ENCODE measurements around the gene ATRN. TPM values are rescaled to one million over a fixed set of nuclear protein-coding genes. Genes with fewer than 3 reads are reported as not detected.

ATRN gene
- total and polyA plus RNA-seq, 4 donors, result 8.4 to 104 (median 46.0) TPM

DNA sequence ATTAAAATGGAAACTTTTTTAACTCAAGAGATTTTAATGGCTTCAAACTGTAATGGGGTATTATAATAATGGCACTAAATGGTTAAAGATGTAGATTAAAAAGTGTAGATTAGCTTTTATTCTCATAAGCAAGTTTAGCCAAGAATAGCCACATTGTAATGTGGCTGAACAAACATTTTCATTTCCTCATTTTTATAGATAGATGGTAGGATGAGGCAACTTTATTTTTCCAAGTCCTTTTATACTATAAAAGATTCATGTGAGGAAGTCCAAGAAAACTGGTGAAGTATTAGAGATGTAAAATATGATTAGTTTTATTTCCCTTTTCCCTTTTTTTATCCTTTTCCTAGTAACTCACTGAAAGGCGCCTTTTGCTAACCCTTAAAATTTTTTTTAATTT, 88.8 kb downstream of the ATRN start (continued):
- TF ChIP-seq, protein P1, sequence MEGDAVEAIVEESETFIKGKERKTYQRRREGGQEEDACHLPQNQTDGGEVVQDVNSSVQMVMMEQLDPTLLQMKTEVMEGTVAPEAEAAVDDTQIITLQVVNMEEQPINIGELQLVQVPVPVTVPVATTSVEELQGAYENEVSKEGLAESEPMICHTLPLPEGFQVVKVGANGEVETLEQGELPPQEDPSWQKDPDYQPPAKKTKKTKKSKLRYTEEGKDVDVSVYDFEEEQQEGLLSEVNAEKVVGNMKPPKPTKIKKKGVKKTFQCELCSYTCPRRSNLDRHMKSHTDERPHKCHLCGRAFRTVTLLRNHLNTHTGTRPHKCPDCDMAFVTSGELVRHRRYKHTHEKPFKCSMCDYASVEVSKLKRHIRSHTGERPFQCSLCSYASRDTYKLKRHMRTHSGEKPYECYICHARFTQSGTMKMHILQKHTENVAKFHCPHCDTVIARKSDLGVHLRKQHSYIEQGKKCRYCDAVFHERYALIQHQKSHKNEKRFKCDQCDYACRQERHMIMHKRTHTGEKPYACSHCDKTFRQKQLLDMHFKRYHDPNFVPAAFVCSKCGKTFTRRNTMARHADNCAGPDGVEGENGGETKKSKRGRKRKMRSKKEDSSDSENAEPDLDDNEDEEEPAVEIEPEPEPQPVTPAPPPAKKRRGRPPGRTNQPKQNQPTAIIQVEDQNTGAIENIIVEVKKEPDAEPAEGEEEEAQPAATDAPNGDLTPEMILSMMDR (IDR thresholded peaks at IDR 0.05; ENCODE audit: low read depth, low read length, missing input control), result no peak
- TF ChIP-seq RAD21 (IDR thresholded peaks at IDR 0.05) (no peak), RXRA (IDR thresholded peaks at IDR 0.05) (no peak), TAF1 (conservative IDR thresholded peaks at IDR 0.05) (no peak), HNF4A (conservative IDR thresholded peaks at IDR 0.05) (no peak), EGR1 (IDR thresholded peaks at IDR 0.05; ENCODE audit: low read depth in 2 of 2) (no peak)

DNA sequence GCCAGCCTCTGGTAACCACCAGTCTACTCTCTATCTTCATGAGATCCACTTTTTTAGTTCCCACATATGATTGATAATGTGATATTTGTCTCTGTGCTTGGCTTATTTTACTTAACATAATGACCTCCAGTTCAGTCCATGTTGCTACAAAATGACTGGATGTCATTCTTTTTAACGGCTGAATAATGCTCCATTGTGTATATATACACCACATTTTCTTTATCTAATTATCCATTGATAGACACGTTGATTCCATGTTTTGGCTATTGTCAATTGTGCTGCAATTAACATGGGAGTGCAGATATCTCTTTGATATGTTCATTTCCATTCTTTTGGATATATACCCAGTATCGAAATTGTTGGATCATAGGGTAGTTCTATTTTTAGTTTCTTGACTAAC, 89.3 kb downstream of the ATRN start:
- H3K27me3 ChIP-seq (ENCODE audit: control insufficient read depth in 4 of 4, insufficient read depth in 4 of 4, low read length in 3 of 4), result no peaks in the 10 kb centered on the region
- no peak overlapping the region for H3K9ac ChIP-seq (ENCODE audit: low read depth in 1 of 2, low read length in 2 of 2)
- H3K9me3 ChIP-seq (ENCODE audit: control insufficient read depth in 4 of 4, low read length in 3 of 4), result no peaks in the 10 kb centered on the region
- peaks cover 2 to 29% (median 14%) of the 10 kb centered on the region in 4 donors for H3K4me1 ChIP-seq (ENCODE audit: control insufficient read depth in 4 of 4, insufficient read depth in 4 of 4, low read length in 3 of 4)
- TF ChIP-seq RAD21 (IDR thresholded peaks at IDR 0.05), result no peak
- TF ChIP-seq HNF4G (IDR thresholded peaks at IDR 0.05), result no peak
- TF ChIP-seq, protein P2, sequence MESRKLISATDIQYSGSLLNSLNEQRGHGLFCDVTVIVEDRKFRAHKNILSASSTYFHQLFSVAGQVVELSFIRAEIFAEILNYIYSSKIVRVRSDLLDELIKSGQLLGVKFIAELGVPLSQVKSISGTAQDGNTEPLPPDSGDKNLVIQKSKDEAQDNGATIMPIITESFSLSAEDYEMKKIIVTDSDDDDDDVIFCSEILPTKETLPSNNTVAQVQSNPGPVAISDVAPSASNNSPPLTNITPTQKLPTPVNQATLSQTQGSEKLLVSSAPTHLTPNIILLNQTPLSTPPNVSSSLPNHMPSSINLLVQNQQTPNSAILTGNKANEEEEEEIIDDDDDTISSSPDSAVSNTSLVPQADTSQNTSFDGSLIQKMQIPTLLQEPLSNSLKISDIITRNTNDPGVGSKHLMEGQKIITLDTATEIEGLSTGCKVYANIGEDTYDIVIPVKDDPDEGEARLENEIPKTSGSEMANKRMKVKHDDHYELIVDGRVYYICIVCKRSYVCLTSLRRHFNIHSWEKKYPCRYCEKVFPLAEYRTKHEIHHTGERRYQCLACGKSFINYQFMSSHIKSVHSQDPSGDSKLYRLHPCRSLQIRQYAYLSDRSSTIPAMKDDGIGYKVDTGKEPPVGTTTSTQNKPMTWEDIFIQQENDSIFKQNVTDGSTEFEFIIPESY (IDR thresholded peaks at IDR 0.05), result no peak
- no peak for TF ChIP-seq JUND (IDR thresholded peaks at IDR 0.05)
- TF ChIP-seq, protein P3, sequence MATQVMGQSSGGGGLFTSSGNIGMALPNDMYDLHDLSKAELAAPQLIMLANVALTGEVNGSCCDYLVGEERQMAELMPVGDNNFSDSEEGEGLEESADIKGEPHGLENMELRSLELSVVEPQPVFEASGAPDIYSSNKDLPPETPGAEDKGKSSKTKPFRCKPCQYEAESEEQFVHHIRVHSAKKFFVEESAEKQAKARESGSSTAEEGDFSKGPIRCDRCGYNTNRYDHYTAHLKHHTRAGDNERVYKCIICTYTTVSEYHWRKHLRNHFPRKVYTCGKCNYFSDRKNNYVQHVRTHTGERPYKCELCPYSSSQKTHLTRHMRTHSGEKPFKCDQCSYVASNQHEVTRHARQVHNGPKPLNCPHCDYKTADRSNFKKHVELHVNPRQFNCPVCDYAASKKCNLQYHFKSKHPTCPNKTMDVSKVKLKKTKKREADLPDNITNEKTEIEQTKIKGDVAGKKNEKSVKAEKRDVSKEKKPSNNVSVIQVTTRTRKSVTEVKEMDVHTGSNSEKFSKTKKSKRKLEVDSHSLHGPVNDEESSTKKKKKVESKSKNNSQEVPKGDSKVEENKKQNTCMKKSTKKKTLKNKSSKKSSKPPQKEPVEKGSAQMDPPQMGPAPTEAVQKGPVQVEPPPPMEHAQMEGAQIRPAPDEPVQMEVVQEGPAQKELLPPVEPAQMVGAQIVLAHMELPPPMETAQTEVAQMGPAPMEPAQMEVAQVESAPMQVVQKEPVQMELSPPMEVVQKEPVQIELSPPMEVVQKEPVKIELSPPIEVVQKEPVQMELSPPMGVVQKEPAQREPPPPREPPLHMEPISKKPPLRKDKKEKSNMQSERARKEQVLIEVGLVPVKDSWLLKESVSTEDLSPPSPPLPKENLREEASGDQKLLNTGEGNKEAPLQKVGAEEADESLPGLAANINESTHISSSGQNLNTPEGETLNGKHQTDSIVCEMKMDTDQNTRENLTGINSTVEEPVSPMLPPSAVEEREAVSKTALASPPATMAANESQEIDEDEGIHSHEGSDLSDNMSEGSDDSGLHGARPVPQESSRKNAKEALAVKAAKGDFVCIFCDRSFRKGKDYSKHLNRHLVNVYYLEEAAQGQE (IDR thresholded peaks at IDR 0.05), result no peak
- TF ChIP-seq SP1 (IDR thresholded peaks at IDR 0.05), result no peak
- no peak for TF ChIP-seq GABPA (IDR thresholded peaks at IDR 0.05 in 1 of 2, conservative IDR thresholded peaks at IDR 0.05 in 1 of 2)
- peaks cover 3 to 21% (median 12%) of the 10 kb centered on the region in 4 donors for H3K36me3 ChIP-seq (ENCODE audit: control insufficient read depth in 4 of 4, insufficient read depth in 3 of 4, low read depth in 1 of 4, low read length in 3 of 4)
- H3K4me3 ChIP-seq (ENCODE audit: low read depth in 1 of 3, low read length in 3 of 3), result no peak overlapping the region
- no peak for DNase-seq (ENCODE audit: low spot score)
- WGBS, result 97% methylated on average over 3 of the region's 3 CpGs
- H3K27ac ChIP-seq (ENCODE audit: low read depth in 1 of 2, low read length in 2 of 2), result no peak overlapping the region

DNA sequence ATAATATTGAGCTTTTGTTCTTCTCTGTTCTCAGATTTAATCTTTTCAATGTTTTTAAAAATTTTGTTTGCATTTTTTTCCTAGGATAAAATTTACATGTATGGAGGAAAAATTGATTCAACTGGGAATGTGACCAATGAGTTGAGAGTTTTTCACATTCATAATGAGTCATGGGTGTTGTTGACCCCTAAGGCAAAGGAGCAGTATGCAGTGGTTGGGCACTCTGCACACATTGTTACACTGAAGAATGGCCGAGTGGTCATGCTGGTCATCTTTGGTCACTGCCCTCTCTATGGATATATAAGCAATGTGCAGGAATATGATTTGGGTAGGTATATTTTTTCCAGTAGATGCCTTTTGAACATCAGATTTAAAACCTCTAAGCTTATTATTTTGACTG, 89.8 kb downstream of the ATRN start:
- H3K4me3 ChIP-seq (ENCODE audit: low read depth in 1 of 3, low read length in 3 of 3), result no peak overlapping the region
- no peak overlapping the region for H3K27ac ChIP-seq (ENCODE audit: low read depth in 1 of 2, low read length in 2 of 2)
- no peak for DNase-seq (ENCODE audit: low spot score)
- no peak overlapping the region for H3K9ac ChIP-seq (ENCODE audit: low read depth in 1 of 2, low read length in 2 of 2)
- H3K36me3 ChIP-seq (ENCODE audit: control insufficient read depth in 4 of 4, insufficient read depth in 3 of 4, low read depth in 1 of 4, low read length in 3 of 4), result peaks cover 3 to 23% (median 14%) of the 10 kb centered on the region in 4 donors
- no peak for TF ChIP-seq NR2F2 (IDR thresholded peaks at IDR 0.05)
- TF ChIP-seq, protein P2 (IDR thresholded peaks at IDR 0.05), result no peak
- no peaks in the 10 kb centered on the region for H3K9me3 ChIP-seq (ENCODE audit: control insufficient read depth in 4 of 4, low read length in 3 of 4)
- WGBS, result 91% methylated on average over 1 of the region's 1 CpG
- no peaks in the 10 kb centered on the region for H3K27me3 ChIP-seq (ENCODE audit: control insufficient read depth in 4 of 4, insufficient read depth in 4 of 4, low read length in 3 of 4)
- peaks cover 2 to 25% (median 12%) of the 10 kb centered on the region in 4 donors for H3K4me1 ChIP-seq (ENCODE audit: control insufficient read depth in 4 of 4, insufficient read depth in 4 of 4, low read length in 3 of 4)

All from liver (tissue), 9 donors.